CD4-positive, alpha-beta T cell treated with Interleukin-2 at 100 ng/mL for 4 hours (primary cell): ENCODE measurements around the gene MPPED1.

ENCODE experiments used
- DNase-seq: peaks from one replicate; pipeline ENCODE4 v3.0.0-alpha.2; 2020; ENCODE audit warnings: low spot score

MPPED1 gene

DNA sequence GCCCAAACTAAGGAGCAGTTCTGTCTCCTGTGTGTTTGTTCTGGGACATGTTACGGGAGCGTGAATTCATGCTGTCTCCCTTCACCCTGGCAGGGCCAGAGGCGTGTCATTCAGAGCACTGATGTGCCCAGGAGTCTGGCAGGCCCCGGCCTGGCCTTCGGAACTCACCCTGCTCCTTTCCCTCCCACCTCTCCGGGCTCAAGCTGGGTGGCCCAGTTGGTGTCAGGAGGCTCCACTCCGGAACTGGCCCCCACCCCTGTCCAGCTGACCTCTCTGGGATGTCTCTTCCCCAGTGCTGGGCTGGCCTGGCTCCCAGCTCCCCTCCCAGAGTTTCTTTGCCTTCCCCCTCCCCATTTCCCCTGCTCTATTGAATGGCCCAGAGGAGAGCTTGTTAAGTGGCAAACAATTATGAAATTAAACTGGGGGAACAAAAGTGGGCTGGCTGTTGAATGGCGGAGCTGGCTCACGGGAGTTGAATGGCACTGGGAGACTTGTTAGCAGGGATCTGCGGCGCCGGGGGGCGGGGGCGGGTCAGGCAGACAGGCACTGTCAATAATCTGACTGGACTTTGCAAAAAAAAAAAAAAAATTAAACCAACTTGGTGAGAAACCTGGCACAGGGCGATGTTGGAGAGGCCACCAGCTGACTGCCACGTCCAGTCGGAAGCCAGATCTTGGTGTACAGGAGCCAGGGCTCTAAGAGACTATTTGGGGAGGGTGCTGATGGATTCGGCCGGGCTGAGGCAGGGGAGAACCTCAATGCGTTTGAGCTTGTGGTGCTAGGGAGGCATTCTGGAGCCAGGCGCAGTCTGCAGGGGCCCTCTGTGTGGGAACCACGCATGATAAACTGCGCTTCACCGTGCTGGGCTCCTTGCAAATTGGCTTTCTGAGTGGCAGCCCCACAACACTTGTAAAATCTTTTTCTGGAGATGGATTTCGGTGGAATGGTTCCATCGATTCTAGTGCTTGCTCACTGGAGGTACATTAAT is 1.3 kb downstream of the MPPED1 start:
- no peak for DNase-seq

DNA sequence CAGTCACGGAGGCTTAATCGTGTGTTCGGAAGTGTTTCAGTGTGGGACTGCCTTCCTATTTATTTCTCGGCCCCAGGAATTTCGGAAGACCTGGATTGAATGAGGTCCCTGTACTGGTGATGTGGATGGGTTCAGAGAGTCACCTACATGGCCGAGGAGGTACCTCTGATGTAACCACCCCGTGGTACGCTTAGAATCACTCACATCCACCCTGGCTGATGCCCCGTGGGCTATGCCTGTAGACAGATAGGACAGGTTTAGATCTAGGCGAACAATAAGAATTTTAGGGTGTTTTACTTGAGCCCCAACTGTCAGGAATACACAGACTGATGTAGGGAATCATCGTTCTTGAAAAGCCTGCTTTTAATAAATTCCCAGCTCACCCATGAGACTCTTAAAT is 2.0 kb downstream of the MPPED1 start:
- DNase-seq = no peak

DNA sequence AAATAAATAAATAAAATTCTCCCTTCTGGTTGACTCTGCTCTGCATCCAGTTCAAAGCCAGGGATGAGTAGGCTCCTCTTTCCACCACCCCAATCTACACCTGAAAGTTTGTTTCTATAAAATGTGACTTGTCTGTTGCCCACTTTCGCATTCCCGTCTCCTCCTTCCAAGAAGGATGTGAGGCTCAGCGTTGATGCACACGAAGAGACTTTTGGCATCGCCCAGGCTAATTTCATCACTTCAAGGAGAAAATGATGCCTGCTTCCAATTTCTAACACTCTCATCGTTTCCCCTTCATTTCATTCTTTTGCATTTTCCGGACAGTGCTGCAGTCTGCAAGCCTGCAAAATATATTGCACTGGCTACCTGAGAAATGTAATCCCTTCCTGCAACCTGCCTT is 3.9 kb downstream of the MPPED1 start:
- no peak for DNase-seq

DNA sequence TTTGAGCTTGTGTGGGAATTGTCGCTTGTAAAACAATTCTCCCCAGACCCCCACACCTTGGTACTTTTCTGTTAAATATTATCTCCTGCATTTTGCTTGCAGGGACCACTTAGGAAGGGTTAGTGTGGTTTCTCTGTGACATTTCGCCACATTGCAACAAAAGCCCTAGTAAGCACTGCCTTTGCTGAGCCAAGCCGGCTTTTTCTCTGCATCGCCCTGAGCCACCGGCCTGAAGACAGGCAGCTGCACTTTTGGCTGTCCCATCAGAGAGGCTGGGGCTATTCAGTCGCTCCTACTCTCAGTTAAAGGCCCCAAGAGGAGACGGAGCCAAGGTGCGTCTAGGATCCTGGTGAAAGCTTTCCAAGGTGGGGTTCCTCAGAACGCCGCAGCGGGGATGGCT is 5.7 kb downstream of the MPPED1 start:
- DNase-seq = no peak

DNA sequence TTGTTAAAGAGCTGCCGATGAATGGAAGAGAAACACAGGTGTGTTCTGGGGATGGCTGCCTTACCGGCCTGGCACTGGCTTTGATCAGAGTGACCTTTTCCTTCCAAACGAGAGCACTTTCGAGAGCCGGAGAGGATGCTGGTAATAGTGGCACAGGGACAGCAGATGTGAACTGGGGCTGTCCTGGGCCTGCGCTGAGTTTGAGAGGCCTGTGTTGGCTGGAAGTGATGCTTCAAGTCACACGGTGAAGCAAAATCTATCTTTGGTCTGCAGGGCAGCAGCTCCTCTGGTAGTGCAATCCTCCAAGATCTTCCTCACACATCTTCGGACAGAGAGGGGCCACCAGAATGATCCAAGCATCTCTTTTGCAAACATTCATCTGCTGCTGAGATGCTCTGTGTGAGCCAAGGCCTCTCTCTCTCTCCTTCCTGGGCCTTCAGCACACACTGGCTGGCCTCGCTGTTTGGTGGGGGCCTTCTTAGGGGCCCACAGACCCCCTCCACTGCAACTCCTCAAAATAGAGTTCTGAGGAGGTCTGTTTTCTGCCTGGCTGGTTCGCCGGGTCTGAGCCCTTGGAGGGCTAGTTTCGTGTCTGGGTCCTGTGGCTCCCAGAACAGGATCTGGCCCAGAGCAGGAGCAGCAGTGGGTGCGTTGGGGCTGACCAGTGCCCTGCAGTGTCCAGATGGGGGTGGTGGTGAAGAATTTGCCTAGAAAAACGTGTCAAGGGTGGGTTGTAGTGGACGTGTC is 6.4 kb downstream of the MPPED1 start:
- DNase-seq = no peak

DNA sequence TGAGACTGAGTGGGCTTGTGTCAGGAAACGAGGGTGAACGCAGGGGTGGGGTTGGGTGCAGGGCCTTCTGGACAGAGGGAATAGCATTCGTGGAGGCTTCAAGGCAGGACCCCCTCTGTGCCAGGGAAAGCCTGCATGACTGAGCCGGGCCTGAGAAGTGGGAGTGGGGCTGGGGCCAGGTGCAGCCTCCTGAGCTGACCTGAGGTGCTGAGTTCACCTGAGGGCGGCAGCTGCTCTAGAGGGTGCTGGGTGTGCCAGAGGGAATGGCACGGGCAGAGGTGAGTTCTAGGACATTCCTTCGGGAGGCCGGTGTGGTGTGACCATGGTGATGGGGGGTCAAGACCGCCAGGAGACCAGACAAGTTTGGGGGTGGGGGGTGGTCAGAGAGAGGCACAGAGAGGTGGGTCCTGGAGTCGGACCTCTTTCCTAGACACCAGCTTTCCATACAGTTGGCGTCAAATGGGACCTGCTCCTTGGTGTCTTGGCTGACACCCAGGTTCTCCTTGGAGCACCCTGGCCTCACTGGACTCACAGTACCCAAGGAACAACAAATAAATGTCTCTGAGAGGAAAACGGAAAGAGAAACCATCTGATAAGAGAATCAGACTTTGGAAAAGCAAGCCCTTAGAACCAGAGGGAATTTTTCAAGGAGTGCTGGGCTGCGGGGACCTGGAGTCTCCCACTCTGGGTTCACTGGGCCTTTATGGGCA is 7.7 kb downstream of the MPPED1 start:
- DNase-seq = no peak

DNA sequence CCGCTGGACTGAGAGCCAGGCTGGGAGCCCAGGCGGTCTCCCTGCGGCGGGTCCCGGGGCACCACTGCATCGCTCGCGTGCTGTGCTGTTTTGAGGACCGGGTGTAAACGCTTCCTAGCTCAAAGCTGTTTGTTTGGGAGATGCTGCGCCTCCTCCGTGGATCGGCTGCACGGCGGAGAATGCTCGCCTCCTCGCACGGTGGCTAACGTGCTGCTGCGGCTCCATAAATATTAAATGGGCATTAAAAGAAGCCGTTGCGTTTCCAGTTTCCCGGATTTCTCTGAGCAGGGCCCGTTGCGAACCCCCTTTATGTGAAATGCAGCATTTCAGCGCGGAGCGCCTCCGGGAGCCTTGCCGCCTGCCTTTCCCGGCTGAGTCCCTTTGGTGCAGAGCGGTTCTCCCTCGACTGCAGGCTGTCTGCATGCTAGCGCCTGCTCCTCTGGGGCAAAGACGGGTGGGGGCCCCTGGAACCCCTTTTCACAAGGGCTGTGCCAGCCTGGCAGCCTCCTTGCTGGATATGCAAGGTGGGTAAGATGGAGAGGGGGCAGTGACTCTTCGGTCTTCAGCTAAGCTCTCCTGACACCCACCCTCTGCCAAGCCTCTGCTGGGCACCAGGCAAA is 9.3 kb downstream of the MPPED1 start:
- no peak for DNase-seq

DNA sequence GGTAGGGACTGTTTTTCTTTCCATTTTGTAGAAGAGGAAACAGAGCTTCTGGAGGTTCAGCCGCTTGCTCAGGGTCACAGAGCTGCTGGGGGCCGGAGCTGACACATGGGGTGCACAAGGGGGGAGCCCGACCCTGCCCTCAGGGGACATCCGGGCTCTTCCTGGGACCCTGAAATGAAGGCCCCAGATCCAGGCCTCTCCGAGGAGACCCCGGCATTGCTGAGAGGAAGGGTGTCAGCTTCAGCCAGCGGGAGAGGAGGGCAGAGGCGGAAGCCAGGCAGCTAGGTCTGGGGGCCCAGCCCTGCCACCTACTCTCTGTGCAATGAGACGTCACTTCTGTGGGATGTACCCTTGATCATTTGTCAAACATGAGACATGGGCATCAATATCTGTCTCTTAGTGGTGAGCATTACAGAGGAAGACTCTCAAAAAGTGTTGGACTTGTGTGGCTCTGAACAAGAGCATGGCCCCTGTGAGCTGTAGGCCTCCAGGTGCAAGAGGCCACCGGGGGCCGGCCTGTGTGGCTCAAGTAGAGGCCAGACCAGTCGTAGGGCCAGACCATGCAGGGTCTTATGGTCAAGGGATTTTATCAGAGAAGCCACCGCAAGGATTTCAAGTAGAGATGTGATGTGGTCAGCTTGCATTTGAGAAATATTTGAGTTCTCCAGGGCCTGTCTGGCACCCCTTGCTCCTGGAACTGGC is 10.3 kb downstream of the MPPED1 start:
- DNase-seq = no peak

DNA sequence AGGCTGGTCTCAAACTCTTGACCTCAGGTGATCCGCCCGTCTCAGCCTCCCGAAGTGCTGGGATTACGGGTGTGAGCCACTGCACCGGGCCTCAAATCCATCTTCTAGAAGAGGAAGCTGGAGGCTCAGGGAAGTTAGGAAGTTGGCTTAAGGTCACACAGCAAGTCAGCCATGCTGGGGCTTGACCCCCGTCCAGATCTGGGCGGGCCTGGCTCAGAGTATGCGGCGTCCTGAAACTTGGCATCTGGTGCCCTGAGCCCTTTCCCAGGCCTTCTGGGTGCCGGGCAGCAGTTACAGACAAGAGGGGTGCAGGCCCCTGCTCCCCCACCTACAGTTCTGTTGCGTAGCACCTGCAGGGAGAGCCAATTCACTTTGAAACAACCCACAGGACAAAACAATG is 11.2 kb downstream of the MPPED1 start:
- DNase-seq = no peak

DNA sequence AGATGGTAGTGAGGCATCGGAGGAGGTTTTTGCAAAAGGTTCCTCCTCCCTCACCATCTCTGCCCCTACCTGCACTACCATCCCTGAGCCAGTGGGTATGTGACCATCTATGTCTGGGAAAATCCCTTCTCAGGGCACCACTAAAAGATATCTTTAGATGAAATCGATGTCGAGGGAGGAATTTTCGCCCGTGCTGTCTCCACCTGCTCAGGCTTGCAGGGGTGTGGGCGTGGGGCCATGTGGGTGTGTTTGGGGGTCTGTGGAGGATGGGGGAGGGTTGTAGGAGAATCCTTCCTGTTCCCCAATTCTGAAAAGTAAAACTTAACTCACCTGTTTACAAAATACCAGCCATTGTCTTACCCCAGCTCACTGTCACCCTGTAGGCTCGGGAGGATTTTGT is 12.4 kb downstream of the MPPED1 start:
- DNase-seq = no peak

DNA sequence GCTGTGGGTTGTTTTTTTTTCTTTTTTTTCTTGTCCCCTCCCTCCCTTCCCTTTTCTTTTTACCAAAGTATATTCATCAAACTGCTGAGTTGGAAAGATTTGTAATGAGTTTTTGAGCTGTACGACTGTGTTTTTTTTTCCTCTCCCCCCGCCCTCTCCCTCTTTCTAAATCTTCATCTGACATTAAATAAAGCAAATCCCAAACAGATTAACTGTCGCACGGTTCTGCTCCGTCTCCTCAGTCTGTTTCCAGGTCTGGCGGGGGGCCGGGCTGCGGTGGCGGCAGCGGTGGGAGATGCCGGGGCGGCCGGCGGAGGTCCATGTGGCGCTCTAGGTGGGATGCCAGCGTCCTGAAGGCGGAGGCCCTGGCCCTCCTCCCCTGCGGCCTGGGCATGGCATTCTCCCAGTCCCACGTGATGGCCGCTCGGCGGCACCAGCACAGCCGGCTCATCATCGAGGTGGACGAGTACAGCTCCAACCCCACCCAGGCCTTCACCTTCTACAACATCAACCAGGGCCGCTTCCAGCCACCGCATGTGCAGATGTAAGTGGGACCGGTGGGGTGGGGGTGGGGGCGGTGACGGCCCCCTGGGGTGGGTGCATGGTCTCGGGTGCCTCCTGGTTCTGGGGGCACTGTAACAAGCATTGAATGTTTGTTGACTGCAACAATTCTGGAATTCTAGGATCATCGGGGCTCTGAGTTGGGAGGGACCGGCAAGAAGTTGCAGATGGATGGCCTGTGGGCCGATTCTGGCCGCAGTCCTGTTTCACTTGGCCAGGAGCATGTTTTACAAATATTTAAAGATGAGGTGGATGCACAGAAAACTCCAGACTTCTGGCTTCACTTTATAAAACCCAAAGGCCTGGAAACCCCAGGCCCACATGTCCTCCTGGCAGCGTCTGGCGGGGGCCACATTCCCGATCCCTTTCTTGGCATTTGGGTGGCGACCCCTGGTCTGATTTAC is 13.1 kb downstream of the MPPED1 start:
- DNase-seq = no peak

DNA sequence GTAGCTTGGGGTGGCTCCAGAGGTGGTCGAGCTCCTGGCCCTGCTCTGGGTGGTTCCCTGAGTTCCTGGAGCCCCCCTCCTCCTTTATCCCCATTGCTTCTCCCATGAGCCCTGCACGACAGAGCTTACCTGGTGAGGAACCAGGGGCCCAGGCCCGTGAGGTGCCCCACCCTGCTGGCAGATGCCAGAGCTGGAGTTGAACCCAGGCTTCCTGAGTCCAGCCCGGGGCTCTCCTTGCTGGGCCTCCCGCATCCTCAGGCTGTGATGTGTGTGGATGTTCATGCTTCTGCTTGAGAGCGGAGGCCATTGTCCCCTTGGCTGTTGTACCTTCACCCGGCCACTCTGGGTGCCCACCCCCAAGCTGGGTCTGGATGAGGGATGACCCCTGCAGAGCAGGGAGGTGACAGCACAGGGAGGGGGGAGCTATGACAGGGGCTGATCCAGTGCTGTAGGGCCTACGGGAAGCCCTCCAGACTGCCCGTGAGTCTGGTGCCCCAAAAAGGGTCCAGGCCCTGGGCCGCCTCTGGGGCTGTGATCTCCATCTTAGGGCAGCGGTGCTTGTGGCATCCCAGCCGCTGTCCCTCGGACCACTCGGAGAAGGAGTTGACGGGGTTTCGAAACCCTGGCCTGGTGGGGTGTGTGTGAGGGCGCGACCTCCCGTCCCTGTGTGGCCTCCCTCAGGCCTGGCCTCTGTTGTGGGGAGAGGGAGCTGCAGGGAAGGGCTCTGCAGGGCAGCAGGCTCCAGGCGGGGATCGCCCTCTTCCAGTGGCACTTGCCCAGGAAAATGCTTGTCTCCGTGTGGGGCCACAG is 14.4 kb downstream of the MPPED1 start:
- no peak for DNase-seq

DNA sequence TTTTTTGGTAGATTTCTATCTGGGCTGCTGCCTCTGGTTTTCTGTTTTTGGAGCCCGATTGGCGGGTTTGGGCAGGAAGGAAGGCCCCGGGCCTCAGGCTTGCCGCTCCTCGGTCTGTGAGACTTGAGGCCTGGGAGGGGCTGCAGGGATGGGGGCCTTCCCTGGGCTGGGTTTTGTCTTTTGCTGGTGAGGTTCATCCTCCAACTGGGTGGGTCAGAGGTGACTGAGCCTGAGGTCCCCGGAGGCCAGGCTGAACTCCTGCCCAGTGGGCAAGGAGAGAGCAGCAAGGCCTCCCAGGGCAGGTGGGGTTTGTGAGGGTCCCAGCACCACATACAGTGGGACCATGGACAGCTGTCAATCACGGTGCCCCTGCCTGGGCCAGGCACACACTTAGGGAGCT is 15.0 kb downstream of the MPPED1 start:
- DNase-seq = no peak

DNA sequence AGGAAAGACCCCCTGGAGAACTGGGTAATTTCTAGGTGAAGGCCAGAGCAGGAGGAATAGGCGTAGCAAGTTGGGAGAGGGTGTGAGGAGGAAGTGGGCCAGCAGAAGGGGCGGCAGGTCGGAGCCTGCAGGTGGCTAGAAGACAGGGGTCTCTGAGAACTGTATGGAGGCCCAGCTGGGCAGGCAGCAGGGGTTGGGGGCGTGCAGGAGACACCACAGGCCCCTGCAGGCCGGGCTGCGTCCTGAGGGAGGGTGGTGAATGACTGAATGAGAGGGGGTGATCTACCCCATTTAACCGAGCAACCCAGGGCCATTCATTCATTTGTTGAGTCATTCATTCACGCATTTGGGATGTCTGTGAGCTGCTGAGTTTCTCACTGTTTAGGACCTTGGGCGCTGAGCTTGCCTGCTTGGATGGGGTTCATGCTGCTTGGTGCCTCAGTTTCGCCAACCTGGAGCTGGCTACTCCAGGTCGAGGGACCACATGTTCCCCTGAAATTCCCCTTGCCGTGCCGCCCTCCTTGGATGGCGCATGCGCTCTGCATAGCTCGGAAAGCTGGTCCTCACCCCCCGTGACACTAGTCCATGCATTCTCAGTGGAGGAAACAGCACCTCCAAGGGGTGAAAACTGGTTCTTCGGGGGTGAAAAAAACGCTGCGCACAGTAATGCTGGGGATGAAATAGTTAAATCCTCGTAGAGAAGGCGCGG is 15.6 kb downstream of the MPPED1 start:
- no peak for DNase-seq

DNA sequence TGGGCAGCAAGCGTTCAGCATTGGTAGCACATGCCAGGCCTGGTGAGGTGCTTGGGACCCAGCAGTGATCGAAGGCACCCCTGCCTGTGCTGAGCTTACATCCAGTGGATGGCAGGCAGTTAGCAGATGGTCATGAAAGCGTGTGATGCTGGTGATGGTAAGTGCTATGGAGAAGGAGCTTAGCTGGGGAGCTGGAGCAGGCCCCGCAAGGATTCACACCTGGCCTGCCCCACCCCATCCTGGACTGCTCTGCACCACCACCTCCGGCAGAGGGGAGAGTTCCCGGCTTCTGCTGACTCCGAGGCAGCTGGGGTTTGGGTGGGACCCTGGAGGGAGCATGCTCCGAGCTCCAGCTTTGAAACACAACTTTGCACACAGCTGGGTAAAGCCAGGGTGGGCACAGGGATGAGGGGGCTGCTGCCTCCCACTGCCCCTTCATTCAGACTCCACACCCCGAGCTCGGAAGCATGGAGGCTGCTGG is 16.2 kb downstream of the MPPED1 start:
- DNase-seq = no peak

DNA sequence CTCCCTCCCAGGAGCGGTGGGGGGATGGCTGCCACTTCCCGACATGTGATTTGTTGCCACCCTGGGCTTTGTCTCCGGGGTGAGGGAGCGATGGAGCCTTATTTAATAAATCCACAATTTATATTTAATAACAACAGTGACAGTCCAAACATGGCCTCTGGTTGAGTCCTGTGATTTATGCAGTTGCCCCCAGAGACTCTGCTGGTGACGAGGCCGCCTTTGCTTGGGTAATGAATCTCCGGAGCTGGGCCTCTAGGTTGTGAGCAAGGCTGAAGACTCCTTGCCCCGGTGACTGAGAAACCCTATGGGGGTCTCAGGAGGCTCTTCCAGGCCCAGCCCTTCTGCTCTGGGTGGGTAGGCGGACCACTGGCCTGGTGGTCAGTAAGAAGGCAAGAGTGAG is 16.7 kb downstream of the MPPED1 start:
- no peak for DNase-seq

DNA sequence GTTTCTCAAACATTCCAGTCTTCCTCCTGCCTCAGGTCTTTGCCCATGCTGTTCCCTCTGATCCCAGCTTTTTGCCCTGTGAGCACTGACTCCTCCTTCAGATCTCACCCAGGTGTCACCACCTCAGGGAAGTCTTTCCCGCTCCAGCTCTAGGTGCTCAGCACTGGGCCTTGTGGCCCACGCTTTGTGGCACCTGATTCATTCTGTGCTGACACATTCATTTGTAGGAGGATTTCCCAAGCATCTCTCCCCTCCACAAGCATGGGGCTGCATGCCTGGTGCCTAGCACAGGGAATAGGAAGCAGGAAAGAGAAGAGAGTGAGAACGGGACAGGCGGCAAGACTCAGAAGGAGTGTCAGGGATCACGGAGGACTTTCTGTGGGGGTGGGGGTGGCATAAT is 17.6 kb downstream of the MPPED1 start:
- no peak for DNase-seq

DNA sequence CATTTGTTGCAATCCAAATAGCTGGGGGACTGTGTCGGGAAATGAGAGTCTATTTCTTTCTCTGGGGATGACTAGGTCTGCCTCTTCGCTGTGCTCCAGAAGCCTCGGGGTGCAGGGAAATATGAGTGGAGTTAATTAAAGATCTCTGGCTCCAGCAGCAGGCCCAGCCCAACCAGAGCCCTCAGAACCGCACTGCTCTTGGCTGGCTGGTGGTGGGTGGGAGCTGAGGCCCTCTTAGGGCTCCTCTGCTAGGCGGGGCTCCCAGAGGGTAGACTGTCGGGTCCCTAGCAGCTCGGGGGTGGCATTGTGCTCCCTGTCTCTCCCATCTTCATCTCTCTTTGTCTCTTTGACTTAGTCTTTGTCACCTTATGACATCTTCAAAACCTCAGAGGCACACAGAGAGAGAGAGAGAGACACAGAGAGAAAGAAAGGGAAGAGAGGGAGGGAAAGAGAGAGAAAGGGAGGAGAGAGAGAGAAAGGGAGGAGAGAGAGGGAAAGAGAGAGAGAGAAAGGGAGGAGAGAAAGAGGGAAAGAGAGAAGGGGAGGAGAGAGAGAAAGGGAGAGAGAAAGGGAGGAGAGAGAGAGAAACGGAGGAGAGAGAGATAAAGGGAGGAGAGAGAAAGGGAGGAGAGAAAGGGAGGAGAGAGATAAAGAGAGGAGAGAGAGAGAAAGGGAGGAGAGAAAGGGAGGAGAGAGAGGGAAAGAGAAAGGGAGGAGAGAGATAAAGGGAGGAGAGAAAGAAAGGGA is 20.2 kb downstream of the MPPED1 start:
- DNase-seq = no peak
